Bronchial epithelial cell (primary cell): ENCODE measurements around the gene CD300E. TPM values are rescaled to one million over a fixed set of nuclear protein-coding genes. Genes with fewer than 3 reads are reported as not detected.

Source experiments
- DNase-seq: peaks from one replicate; pipeline ENCODE4 v3.0.0-alpha.2; 2010; ENCODE audit warnings: low read depth
- FAIRE-seq: peaks from 2 replicates; lab custom pipeline; 2011; peaks lifted over from hg19 to GRCh38; lab: Jason Lieb, UNC
- H3K27me3 ChIP-seq: 2 replicates; pipeline ENCODE4 v1.5.1; 2011; ENCODE audit warnings: low read length; ENCODE audit not compliant: control insufficient read depth, insufficient read depth
- H3K36me3 ChIP-seq: 2 replicates; pipeline ENCODE4 v1.5.1; 2011; ENCODE audit warnings: low read length; ENCODE audit not compliant: control insufficient read depth, insufficient read depth
- H3K4me3 ChIP-seq: 2 replicates; pipeline ENCODE4 v1.5.1; 2011; ENCODE audit warnings: mild to moderate bottlenecking, low read depth, low read length, control low read depth
- CTCF ChIP-seq: IDR thresholded peaks from 2 replicates; pipeline ENCODE4 v1.5.1; 2011; ENCODE audit warnings: mild to moderate bottlenecking, moderate library complexity, low read length, control low read depth, inconsistent platforms; ENCODE audit not compliant: insufficient read depth, severe bottlenecking
- total RNA-seq: library from RNA; depleted of rRNA; stranded (reverse); fragments of >200 nt; gene quantifications from 2 replicates; pipeline ENCODE4 v1.2.1, GENCODE V29; 2014

CD300E gene
- not detected in 2 replicates for total RNA-seq

- no peak for DNase-seq
- Histone ChIP-seq H3K36me3 (no peaks in the 10 kb centered on the region), H3K4me3 (no peak within 1 kb of the TSS), H3K27me3 (no peaks in the 10 kb centered on the region)
- no peak for FAIRE-seq
- no peak for TF ChIP-seq CTCF
Measured at GRCh38 chr17:74623693-74624093, at the start of gene CD300E. Gene CD300E (minus strand): TSS chr17:74623738. CDS start chr17:74623621, 117 bp downstream.

- H3K27me3 ChIP-seq, result no peaks in the 10 kb centered on the region
- no peak for TF ChIP-seq CTCF
- no peak for FAIRE-seq
- no peaks in the 10 kb centered on the region for H3K36me3 ChIP-seq
- peak; percentile 37 for DNase-seq
- no peak overlapping the region for H3K4me3 ChIP-seq
Measured at GRCh38 chr17:74671031-74671771, 47.7 kb upstream of the CD300E start.

GRCh38 chr17:74670329-74670728, 46.8 kb upstream of the CD300E start:
- Histone ChIP-seq H3K4me3 (no peak overlapping the region), H3K27me3 (no peaks in the 10 kb centered on the region), H3K36me3 (no peaks in the 10 kb centered on the region)
- FAIRE-seq (no peak), DNase-seq (no peak)
- TF ChIP-seq CTCF, result no peak

- H3K27me3 ChIP-seq, result peaks cover 5% of the 10 kb centered on the region
- peak; percentile 7 for DNase-seq
- FAIRE-seq, result no peak
Measured at GRCh38 chr17:74663561-74663960, 40.0 kb upstream of the CD300E start.

GRCh38 chr17:74659889-74660288, 36.4 kb upstream of the CD300E start:
- Histone ChIP-seq H3K27me3 (peaks cover 3% of the 10 kb centered on the region), H3K4me3 (no peak overlapping the region), H3K36me3 (no peaks in the 10 kb centered on the region)
- DNase-seq (no peak), FAIRE-seq (no peak)
- TF ChIP-seq CTCF, result no peak

More at GRCh38 chr17:74663561-74663960, 40.0 kb upstream of the CD300E start:
- Histone ChIP-seq H3K36me3 (no peaks in the 10 kb centered on the region), H3K4me3 (no peak overlapping the region)
- TF ChIP-seq CTCF, result no peak
